ENCODE data around the gene DYSF. TPM values are rescaled to one million over a fixed set of nuclear protein-coding genes. Genes with fewer than 3 reads are reported as not detected.

The DYSF gene
- total RNA-seq, 1 donor from 2014 or later, result 11.1 TPM

GRCh38 chr2:71609958-71610357 lies 156.6 kb downstream of the DYSF start:
- Mint-ChIP-seq H3K4me3 (ENCODE audit: unreplicated experiment) (no peak overlapping the region), H3K36me3 (ENCODE audit: unreplicated experiment) (no peaks in the 10 kb centered on the region), H3K9me3 (ENCODE audit: unreplicated experiment) (peaks cover 9% of the 10 kb centered on the region), H3K27ac (ENCODE audit: unreplicated experiment) (no peak overlapping the region), H3K4me1 (ENCODE audit: low read depth, unreplicated experiment) (peaks cover 11% of the 10 kb centered on the region), H3K27me3 (ENCODE audit: unreplicated experiment) (peaks cover 7% of the 10 kb centered on the region)
- no peak for TF ChIP-seq CTCF (IDR thresholded peaks at IDR 0.05; ENCODE audit: partially characterized antibody, unreplicated experiment)
- no peak for DNase-seq

GRCh38 chr2:71610671-71611070 lies 157.3 kb downstream of the DYSF start:
- no peak for TF ChIP-seq CTCF (IDR thresholded peaks at IDR 0.05; ENCODE audit: partially characterized antibody, unreplicated experiment)
- peaks cover 9% of the 10 kb centered on the region for H3K9me3 Mint-ChIP-seq (ENCODE audit: unreplicated experiment)
- peaks cover 6% of the 10 kb centered on the region for H3K4me1 Mint-ChIP-seq (ENCODE audit: low read depth, unreplicated experiment)
- no peaks in the 10 kb centered on the region for H3K36me3 Mint-ChIP-seq (ENCODE audit: unreplicated experiment)
- DNase-seq, result no peak
- H3K27ac Mint-ChIP-seq (ENCODE audit: unreplicated experiment), result no peak overlapping the region
- peaks cover 5% of the 10 kb centered on the region for H3K27me3 Mint-ChIP-seq (ENCODE audit: unreplicated experiment)
- H3K4me3 Mint-ChIP-seq (ENCODE audit: unreplicated experiment), result no peak overlapping the region

- H3K4me1 Mint-ChIP-seq (ENCODE audit: low read depth, unreplicated experiment), result peaks cover 2% of the 10 kb centered on the region
- H3K36me3 Mint-ChIP-seq (ENCODE audit: unreplicated experiment), result no peaks in the 10 kb centered on the region
- no peak overlapping the region for H3K4me3 Mint-ChIP-seq (ENCODE audit: unreplicated experiment)
- no peak overlapping the region for H3K27ac Mint-ChIP-seq (ENCODE audit: unreplicated experiment)
- no peak for DNase-seq
- peaks cover 9% of the 10 kb centered on the region for H3K9me3 Mint-ChIP-seq (ENCODE audit: unreplicated experiment)
- H3K27me3 Mint-ChIP-seq (ENCODE audit: unreplicated experiment), result peaks cover 5% of the 10 kb centered on the region
- TF ChIP-seq CTCF (IDR thresholded peaks at IDR 0.05; ENCODE audit: partially characterized antibody, unreplicated experiment), result no peak
Measured at GRCh38 chr2:71611247-71611646, 157.9 kb downstream of the DYSF start.

- peaks cover 9% of the 10 kb centered on the region for H3K9me3 Mint-ChIP-seq (ENCODE audit: unreplicated experiment)
- H3K27ac Mint-ChIP-seq (ENCODE audit: unreplicated experiment), result no peak overlapping the region
- DNase-seq, result no peak
- no peak for TF ChIP-seq CTCF (IDR thresholded peaks at IDR 0.05; ENCODE audit: partially characterized antibody, unreplicated experiment)
- H3K4me3 Mint-ChIP-seq (ENCODE audit: unreplicated experiment), result no peak overlapping the region
- H3K27me3 Mint-ChIP-seq (ENCODE audit: unreplicated experiment), result peaks cover 5% of the 10 kb centered on the region
- no peaks in the 10 kb centered on the region for H3K36me3 Mint-ChIP-seq (ENCODE audit: unreplicated experiment)
- peaks cover 2% of the 10 kb centered on the region for H3K4me1 Mint-ChIP-seq (ENCODE audit: low read depth, unreplicated experiment)
Measured at GRCh38 chr2:71611781-71612527, 158.6 kb downstream of the DYSF start.

GRCh38 chr2:71612581-71613402 lies 159.4 kb downstream of the DYSF start:
- H3K4me3 Mint-ChIP-seq (ENCODE audit: unreplicated experiment), result no peak overlapping the region
- no peak overlapping the region for H3K27ac Mint-ChIP-seq (ENCODE audit: unreplicated experiment)
- peaks cover 5% of the 10 kb centered on the region for H3K27me3 Mint-ChIP-seq (ENCODE audit: unreplicated experiment)
- peaks cover 4% of the 10 kb centered on the region for H3K9me3 Mint-ChIP-seq (ENCODE audit: unreplicated experiment)
- TF ChIP-seq CTCF (IDR thresholded peaks at IDR 0.05; ENCODE audit: partially characterized antibody, unreplicated experiment), result no peak
- no peak for DNase-seq
- peaks cover 2% of the 10 kb centered on the region for H3K4me1 Mint-ChIP-seq (ENCODE audit: low read depth, unreplicated experiment)
- no peaks in the 10 kb centered on the region for H3K36me3 Mint-ChIP-seq (ENCODE audit: unreplicated experiment)
